Spleen (tissue), 11 donors: ENCODE results near the gene RNLS. TPM values are rescaled to one million over a fixed set of nuclear protein-coding genes. Genes with fewer than 3 reads are reported as not detected.

Experiments
- DNase-seq: peaks from one replicate; pipeline ENCODE4 v3.0.0-alpha.2; 2020
- H3K27ac ChIP-seq, 8 donors: fragments of 200-600 bp; sonication (generic) in 7 of 8; 1 replicate in 4 of 8; 2 replicates in 4 of 8; pipeline versions ENCODE4 v1.5.0 to v1.8.0; 2016 to 2021; ENCODE audit warnings: inconsistent platforms in 4 of 8, mild to moderate bottlenecking in 4 of 8, moderate library complexity in 1 of 8
- H3K27me3 ChIP-seq, 7 donors: fragments of 200-600 bp; sonication (generic) in 6 of 7; replicated peaks in 1 of 7; 1 replicate in 4 of 7; 2 replicates in 3 of 7; pipeline versions ENCODE4 v1.5.0 to v1.8.0; 2016 to 2021; ENCODE audit warnings: inconsistent platforms in 3 of 7, mild to moderate bottlenecking in 1 of 7
- H3K36me3 ChIP-seq, 6 donors: fragments of 200-600 bp; sonication (generic) in 5 of 6; 1 replicate in 4 of 6; 2 replicates in 2 of 6; pipeline versions ENCODE4 v1.5.0 to v1.8.0; 2016 to 2021; ENCODE audit warnings: inconsistent platforms in 2 of 6
- H3K4me1 ChIP-seq, 6 donors: fragments of 200-600 bp; sonication (generic) in 5 of 6; 1 replicate in 3 of 6; 2 replicates in 3 of 6; pipeline versions ENCODE4 v1.5.0 to v1.8.0; 2016 to 2021; ENCODE audit warnings: inconsistent platforms in 3 of 6
- H3K4me3 ChIP-seq, 8 donors: fragments of 200-600 bp; sonication (generic) in 7 of 8; 1 replicate in 4 of 8; 2 replicates in 4 of 8; pipeline versions ENCODE4 v1.5.0 to v1.8.0; 2016 to 2021; ENCODE audit warnings: inconsistent platforms in 4 of 8, mild to moderate bottlenecking in 4 of 8, moderate library complexity in 2 of 8
- H3K9me3 ChIP-seq, 8 donors: fragments of 200-600 bp; sonication (generic) in 7 of 8; 1 replicate in 4 of 8; 2 replicates in 4 of 8; pipeline versions ENCODE4 v1.5.0 to v1.8.0; 2016 to 2021; ENCODE audit warnings: inconsistent platforms in 4 of 8
- POLR2A ChIP-seq, 3 donors: fragments of 450-650 bp; IDR thresholded peaks; one replicate each; pipeline ENCODE4 v1.5.1; 2017; ENCODE audit warnings: antibody characterized with exemption in 3 of 3, mild to moderate bottlenecking in 1 of 3
- POLR2AphosphoS5 ChIP-seq, 3 donors: sonication (generic); formaldehyde crosslinking; IDR thresholded peaks; one replicate each; pipeline ENCODE4 v1.5.1; 2017; ENCODE audit warnings: antibody characterized with exemption in 3 of 3
- WGBS, 5 donors: extraction: QIAGEN DNeasy Blood & Tissue Kit in 3 of 5; methylation state at CpG; one replicate each; pipeline versions ENCODE4 v1.1.5 to v1.1.7; 2013 to 2018; 5-methylcytosine and 5-hydroxymethylcytosine counted together
- intact Hi-C: fragments of 100-400 bp; cut with DNase I; formaldehyde crosslinking; loops from one replicate; pipeline ENCODE4 v1.15.0; 2023; ENCODE audit warnings: low total_unique reads
- polyA plus RNA-seq, 3 donors: library from polyadenylated mRNA; stranded (reverse); fragments of 200-250 nt; gene quantifications; one replicate each; pipeline ENCODE4 v1.2.1, GENCODE V29; 2013
- total RNA-seq, 7 donors: library from RNA; depleted of rRNA in 3 of 7; stranded (reverse); fragments of >200 nt in 3 of 7; fragmentation: NEBNext Ultra II Directional in 4 of 7; extraction: Animal tissue kit (Norgen Biotek cat#: 25700) in 4 of 7; gene quantifications; one replicate each; pipeline versions ENCODE4 v1.1.0 to v1.2.1, GENCODE V29; 2016 to 2021
- TF ChIP-seq, protein P1 (sequence below), 11 experiments: fragments of 200-600 bp in 7 of 11; fragments of 450-650 bp in 4 of 11; sonication (generic) in 4 of 11; IDR thresholded peaks in 8 of 11; conservative IDR thresholded peaks in 3 of 11; 1 replicate in 7 of 11; 2 replicates in 4 of 11; pipeline versions ENCODE4 v1.4.0 to v1.8.0; 2016 to 2021; ENCODE audit warnings: antibody characterized with exemption in 11 of 11, inconsistent platforms in 4 of 11, mild to moderate bottlenecking in 1 of 11
- donor health status: healthy with polysubstance abuse.
- donor health status: DM: no; HTN: no; CAD: no; lungs with moderate emphysema.
- donor health status: DM: no; HTN: no; CAD: no.
- donor health status: Bipolar disorder and iron deficiency.
- donor health status: healthy.
- donor health status: DM: no; HTN: no; CAD: no.
- donor health status: DM: yes; HTN: yes; CAD: no.

RNLS gene
- total and polyA plus RNA-seq, 10 donors = 4.5 to 28.8 (median 8.5) TPM

DNA sequence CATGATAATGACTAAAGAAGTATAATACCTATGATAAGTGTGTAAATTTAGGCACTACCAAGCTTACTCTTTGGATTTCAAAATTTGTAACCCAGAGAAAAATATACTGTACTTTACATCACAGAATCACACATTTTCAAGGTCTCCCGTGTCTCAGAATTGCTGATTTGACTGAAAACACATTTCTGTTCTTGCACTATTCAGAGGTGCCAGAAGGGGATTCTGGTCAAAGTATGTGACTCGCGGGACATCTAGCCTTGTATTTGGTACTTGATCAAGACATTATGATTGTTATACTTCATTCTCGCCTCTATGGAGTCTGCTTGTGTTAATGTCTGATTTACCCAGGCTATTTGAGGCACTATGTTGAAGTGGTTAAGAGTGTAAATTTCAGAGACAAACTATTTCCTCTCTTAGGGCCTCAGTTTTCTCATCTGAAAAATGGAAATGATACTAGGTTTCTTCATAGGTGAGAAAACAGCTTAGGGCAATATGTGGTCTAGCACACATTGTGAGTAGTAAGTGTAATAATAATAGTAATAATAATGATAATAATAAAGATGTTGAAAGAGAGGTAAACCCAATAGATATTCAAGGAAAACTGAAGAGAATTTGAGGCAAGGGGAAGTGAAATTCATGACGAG lies 320.4 kb downstream of the RNLS start:
- Histone ChIP-seq H3K4me3 (no peak overlapping the region), H3K27me3 (no peaks in the 10 kb centered on the region), H3K27ac (no peak overlapping the region), H3K36me3 (no peaks in the 10 kb centered on the region), H3K4me1 (peaks cover 0 to 10% (median 0%) of the 10 kb centered on the region in 6 donors), H3K9me3 (no peaks in the 10 kb centered on the region)
- WGBS, 5 donors = 70 to 84% (median 80%) methylated on average over 5 of the region's 5 CpGs
- TF ChIP-seq POLR2A (IDR thresholded peaks at IDR 0.05) = no peak
- intact Hi-C loops = no loop called here
- no peak for DNase-seq

DNA sequence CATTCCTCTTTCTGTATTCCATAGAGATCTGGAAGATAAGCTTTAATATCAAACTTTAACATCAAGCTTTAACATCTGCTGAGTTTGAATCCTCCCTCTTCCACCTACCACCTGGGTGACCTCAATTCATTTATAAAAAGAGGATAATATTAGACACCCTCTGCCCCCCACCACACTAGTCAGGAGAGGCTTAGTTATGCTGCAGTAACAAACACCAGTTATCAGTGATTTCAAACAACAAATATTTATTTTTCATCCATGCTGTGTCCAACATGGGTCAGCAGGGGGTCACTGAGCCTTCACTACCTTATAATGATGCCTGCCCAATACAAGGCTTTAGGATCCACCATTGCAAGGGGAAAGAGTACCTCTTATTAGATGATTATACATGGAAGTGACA lies 322.0 kb downstream of the RNLS start:
- intact Hi-C loops = no loop called here
- Histone ChIP-seq H3K4me1 (peaks cover 0 to 8% (median 0%) of the 10 kb centered on the region in 6 donors), H3K27ac (no peak overlapping the region), H3K36me3 (no peaks in the 10 kb centered on the region), H3K27me3 (no peaks in the 10 kb centered on the region), H3K9me3 (no peaks in the 10 kb centered on the region), H3K4me3 (no peak overlapping the region)
- DNase-seq = no peak
- no peak for TF ChIP-seq POLR2AphosphoS5 (IDR thresholded peaks at IDR 0.05)
- TF ChIP-seq, protein P1, sequence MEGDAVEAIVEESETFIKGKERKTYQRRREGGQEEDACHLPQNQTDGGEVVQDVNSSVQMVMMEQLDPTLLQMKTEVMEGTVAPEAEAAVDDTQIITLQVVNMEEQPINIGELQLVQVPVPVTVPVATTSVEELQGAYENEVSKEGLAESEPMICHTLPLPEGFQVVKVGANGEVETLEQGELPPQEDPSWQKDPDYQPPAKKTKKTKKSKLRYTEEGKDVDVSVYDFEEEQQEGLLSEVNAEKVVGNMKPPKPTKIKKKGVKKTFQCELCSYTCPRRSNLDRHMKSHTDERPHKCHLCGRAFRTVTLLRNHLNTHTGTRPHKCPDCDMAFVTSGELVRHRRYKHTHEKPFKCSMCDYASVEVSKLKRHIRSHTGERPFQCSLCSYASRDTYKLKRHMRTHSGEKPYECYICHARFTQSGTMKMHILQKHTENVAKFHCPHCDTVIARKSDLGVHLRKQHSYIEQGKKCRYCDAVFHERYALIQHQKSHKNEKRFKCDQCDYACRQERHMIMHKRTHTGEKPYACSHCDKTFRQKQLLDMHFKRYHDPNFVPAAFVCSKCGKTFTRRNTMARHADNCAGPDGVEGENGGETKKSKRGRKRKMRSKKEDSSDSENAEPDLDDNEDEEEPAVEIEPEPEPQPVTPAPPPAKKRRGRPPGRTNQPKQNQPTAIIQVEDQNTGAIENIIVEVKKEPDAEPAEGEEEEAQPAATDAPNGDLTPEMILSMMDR (IDR thresholded peaks at IDR 0.05 in 8 of 11, conservative IDR thresholded peaks at IDR 0.05 in 3 of 11) = no peak
- TF ChIP-seq POLR2A (IDR thresholded peaks at IDR 0.05) = no peak

DNA sequence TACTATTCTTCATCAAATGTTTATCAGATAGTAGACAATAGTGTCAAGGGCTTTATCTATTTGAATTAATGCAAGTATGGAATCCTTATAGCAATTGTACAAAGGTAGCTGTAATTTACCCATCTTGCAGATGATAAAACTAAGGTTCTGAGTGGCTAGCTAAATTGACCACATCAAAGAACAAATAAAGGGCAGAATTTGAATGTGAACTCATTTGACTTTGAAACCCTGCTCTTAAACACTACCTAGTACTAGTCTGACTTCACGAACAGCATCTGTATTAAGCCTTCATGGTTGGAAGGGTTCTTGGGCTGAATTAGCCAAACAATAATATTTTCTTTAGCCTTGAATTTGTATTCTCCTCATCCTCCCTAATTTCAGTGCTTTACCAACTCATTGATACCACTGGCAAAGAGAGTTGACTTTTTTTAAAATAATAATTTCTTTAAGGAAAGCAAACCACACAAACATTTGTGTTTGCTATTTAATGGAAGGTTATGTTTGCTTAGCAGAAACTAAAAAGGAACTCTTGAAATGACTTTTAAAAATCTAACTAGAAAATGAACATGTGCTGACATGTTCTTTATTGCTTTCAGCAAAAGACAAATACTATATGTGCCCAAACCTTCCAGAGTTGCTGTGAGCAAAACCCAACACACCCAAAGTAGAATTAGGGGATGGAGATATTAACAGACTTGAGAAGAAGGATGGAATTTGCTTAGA lies 322.6 kb downstream of the RNLS start:
- Histone ChIP-seq H3K36me3 (no peaks in the 10 kb centered on the region), H3K27ac (no peak overlapping the region), H3K27me3 (no peaks in the 10 kb centered on the region), H3K9me3 (no peaks in the 10 kb centered on the region), H3K4me1 (peaks cover 0 to 8% (median 0%) of the 10 kb centered on the region in 6 donors), H3K4me3 (no peak overlapping the region)
- TF ChIP-seq, protein P1 (IDR thresholded peaks at IDR 0.05 in 8 of 11, conservative IDR thresholded peaks at IDR 0.05 in 3 of 11) = no peak
- TF ChIP-seq POLR2AphosphoS5 (IDR thresholded peaks at IDR 0.05) = no peak
- TF ChIP-seq POLR2A (IDR thresholded peaks at IDR 0.05) = no peak
- no peak for DNase-seq
- WGBS, 5 donors = 76 to 85% (median 85%) methylated on average over 1 of the region's 1 CpG
- intact Hi-C loops = no loop called here

DNA sequence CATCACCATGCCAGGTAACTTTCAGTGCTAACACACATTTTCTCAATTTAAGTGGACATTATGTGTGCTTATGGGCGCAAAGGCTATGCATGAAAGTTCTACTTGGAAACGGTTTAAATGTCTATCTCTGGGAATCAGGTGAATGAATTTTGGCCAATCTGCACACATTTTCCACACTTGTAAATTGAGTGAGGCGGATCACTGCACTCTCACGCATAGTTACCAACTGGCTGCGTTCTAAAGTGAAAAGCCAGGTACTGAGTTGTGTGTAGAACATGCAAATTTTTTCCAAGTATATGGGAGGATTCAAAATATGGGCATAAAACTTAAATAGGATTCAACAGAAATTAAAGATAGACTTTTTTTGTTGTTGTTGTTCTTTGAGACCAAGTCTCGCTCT lies 323.7 kb downstream of the RNLS start:
- Histone ChIP-seq H3K4me1 (peaks cover 0 to 8% (median 0%) of the 10 kb centered on the region in 6 donors), H3K9me3 (no peaks in the 10 kb centered on the region), H3K36me3 (no peaks in the 10 kb centered on the region), H3K27me3 (no peaks in the 10 kb centered on the region), H3K27ac (no peak overlapping the region), H3K4me3 (no peak overlapping the region)
- TF ChIP-seq, protein P1 (IDR thresholded peaks at IDR 0.05 in 8 of 11, conservative IDR thresholded peaks at IDR 0.05 in 3 of 11) = no peak
- no peak for TF ChIP-seq POLR2AphosphoS5 (IDR thresholded peaks at IDR 0.05)
- no peak for TF ChIP-seq POLR2A (IDR thresholded peaks at IDR 0.05)
- 96 to 99% (median 98%) methylated on average over 6 of the region's 6 CpGs for WGBS, 5 donors
- intact Hi-C loops = no loop called here
- DNase-seq = no peak
